Osteoblast (primary cell): ENCODE measurements around the gene CPZ. TPM values are rescaled to one million over a fixed set of nuclear protein-coding genes. Genes with fewer than 3 reads are reported as not detected.
A peak's percentile ranks its signal among the peaks of the same experiment; 100 is the strongest.

Experiments
- DNase-seq: peaks from one replicate; pipeline ENCODE4 v3.0.0; 2011; ENCODE audit warnings: low spot score, mixed read lengths; ENCODE audit not compliant: insufficient read length; ENCODE audit errors: missing footprints
- H2AFZ ChIP-seq: 2 replicates; pipeline ENCODE4 v1.6.0; 2011; ENCODE audit warnings: mild to moderate bottlenecking, low read length
- H3K27ac ChIP-seq: 2 replicates; pipeline ENCODE4 v1.5.1; 2011; ENCODE audit warnings: mild to moderate bottlenecking, low read depth, low read length, moderate library complexity
- H3K27me3 ChIP-seq: 2 replicates; pipeline ENCODE4 v1.6.0; 2012; ENCODE audit warnings: mild to moderate bottlenecking, control low read depth, inconsistent platforms, low read length, moderate library complexity; ENCODE audit not compliant: insufficient read depth
- H3K36me3 ChIP-seq: 2 replicates; pipeline ENCODE4 v1.5.1; 2011; ENCODE audit warnings: mild to moderate bottlenecking, low read length, control low read depth, moderate library complexity; ENCODE audit not compliant: insufficient read depth
- H3K4me1 ChIP-seq: 2 replicates; pipeline ENCODE4 v1.5.1; 2011; ENCODE audit warnings: mild to moderate bottlenecking, low read length, control low read depth, moderate library complexity; ENCODE audit not compliant: insufficient read depth
- H3K4me2 ChIP-seq: 2 replicates; pipeline ENCODE4 v1.6.0; 2011; ENCODE audit warnings: mild to moderate bottlenecking, low read length; ENCODE audit not compliant: insufficient read depth
- H3K4me3 ChIP-seq: fragments of 200-600 bp; sonication (generic); 3 replicates; pipeline ENCODE4 v1.5.1; 2012; ENCODE audit warnings: mild to moderate bottlenecking, low read length, inconsistent platforms; ENCODE audit not compliant: insufficient read depth
- H3K79me2 ChIP-seq: 2 replicates; pipeline ENCODE4 v1.6.0; 2012; ENCODE audit warnings: mild to moderate bottlenecking, low read length, control low read depth, inconsistent platforms; ENCODE audit not compliant: insufficient read depth
- H3K9me3 ChIP-seq: 2 replicates; pipeline ENCODE4 v1.5.1; 2011; ENCODE audit warnings: low read depth, low read length, control low read depth
- H4K20me1 ChIP-seq: 2 replicates; pipeline ENCODE4 v1.6.0; 2012; ENCODE audit warnings: mild to moderate bottlenecking, low read length, control low read depth; ENCODE audit not compliant: insufficient read depth
- total RNA-seq: library from RNA; depleted of rRNA; stranded (reverse); fragments of >200 nt; gene quantifications from 2 replicates; pipeline ENCODE4 v1.2.3, GENCODE V29; 2012
- TF ChIP-seq, protein P1 (sequence below): IDR thresholded peaks from 2 replicates; pipeline ENCODE4 v1.5.1; 2011; ENCODE audit warnings: mild to moderate bottlenecking, low read depth, low read length, moderate library complexity; ENCODE audit errors: extremely low read depth

The CPZ gene
- total RNA-seq, 1 donor, result 44.5 TPM

DNA sequence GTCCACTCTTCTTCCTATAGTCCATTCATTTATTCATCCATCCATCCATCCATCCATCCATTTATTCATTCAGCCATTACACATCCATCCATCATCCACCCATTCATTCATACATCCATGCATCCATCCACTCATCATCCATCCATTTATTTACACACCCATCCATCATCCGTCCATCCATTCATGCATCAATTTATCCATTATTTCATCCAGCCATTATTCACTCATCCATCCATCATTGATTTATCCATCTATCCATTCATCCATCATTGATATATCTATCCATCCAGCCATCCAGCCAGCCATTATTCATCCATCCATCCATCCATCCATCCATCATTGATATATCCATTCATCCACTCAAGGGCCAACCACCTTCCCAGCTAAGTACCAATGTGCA is 12.7 kb downstream of the CPZ start:
- no peak overlapping the region for H3K4me3 ChIP-seq
- H4K20me1 ChIP-seq, result peaks cover 45% of the 10 kb centered on the region
- no peaks in the 10 kb centered on the region for H3K9me3 ChIP-seq
- no peaks in the 10 kb centered on the region for H3K79me2 ChIP-seq
- peaks cover 5% of the 10 kb centered on the region for H3K27me3 ChIP-seq
- DNase-seq, result no peak
- no peaks in the 10 kb centered on the region for H3K4me1 ChIP-seq
- no peak overlapping the region for H3K4me2 ChIP-seq
- TF ChIP-seq, protein P1, sequence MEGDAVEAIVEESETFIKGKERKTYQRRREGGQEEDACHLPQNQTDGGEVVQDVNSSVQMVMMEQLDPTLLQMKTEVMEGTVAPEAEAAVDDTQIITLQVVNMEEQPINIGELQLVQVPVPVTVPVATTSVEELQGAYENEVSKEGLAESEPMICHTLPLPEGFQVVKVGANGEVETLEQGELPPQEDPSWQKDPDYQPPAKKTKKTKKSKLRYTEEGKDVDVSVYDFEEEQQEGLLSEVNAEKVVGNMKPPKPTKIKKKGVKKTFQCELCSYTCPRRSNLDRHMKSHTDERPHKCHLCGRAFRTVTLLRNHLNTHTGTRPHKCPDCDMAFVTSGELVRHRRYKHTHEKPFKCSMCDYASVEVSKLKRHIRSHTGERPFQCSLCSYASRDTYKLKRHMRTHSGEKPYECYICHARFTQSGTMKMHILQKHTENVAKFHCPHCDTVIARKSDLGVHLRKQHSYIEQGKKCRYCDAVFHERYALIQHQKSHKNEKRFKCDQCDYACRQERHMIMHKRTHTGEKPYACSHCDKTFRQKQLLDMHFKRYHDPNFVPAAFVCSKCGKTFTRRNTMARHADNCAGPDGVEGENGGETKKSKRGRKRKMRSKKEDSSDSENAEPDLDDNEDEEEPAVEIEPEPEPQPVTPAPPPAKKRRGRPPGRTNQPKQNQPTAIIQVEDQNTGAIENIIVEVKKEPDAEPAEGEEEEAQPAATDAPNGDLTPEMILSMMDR, result no peak
- peaks cover 10% of the 10 kb centered on the region for H3K36me3 ChIP-seq
- no peak overlapping the region for H3K27ac ChIP-seq
- H2AFZ ChIP-seq, result no peak overlapping the region

DNA sequence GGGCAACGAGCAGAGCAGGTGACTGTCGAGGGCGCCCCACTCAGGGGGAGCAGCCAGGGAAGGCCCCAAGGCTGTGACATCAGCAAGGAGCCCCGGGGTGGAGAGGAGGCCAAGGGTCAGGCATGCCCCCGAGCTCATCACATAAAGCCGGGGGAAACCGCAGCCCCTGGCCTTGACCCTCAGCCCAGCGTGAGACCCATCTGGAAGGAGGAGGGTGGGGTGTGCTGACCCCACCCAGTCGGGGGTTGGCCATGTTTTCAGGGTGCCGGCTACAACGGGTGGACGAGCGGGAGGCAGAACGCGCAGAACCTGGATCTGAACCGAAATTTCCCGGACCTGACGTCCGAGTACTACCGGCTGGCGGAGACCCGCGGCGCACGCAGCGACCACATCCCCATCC is 13.9 kb downstream of the CPZ start:
- no peak overlapping the region for H3K4me2 ChIP-seq
- no peaks in the 10 kb centered on the region for H3K79me2 ChIP-seq
- H3K27ac ChIP-seq, result no peak overlapping the region
- H2AFZ ChIP-seq, result no peak overlapping the region
- no peak for DNase-seq
- H3K4me1 ChIP-seq, result no peaks in the 10 kb centered on the region
- H3K27me3 ChIP-seq, result peaks cover 5% of the 10 kb centered on the region
- no peak overlapping the region for H3K4me3 ChIP-seq
- peaks cover 5% of the 10 kb centered on the region for H3K36me3 ChIP-seq
- peaks cover 47% of the 10 kb centered on the region for H4K20me1 ChIP-seq
- no peaks in the 10 kb centered on the region for H3K9me3 ChIP-seq
- TF ChIP-seq, protein P1, result no peak

DNA sequence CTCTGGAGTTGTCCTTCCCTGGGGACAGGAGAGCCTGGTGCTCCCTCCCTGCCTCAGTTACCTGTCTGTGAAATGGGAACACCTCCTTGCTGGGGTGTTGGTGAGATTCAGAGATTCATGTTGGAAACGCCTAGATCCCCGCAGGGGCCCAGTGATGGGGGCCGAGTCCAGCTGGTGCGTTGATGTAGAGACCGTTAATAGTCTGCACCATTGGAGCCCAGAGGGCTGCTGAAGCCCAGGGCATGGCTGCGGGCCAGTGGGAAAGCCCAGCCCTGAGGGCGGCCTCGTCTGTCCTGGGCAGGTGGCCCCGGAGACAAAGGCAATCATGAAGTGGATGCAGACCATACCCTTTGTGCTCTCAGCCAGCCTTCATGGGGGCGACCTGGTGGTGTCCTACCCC is 14.4 kb downstream of the CPZ start:
- peaks cover 5% of the 10 kb centered on the region for H3K36me3 ChIP-seq
- no peak overlapping the region for H2AFZ ChIP-seq
- no peak for DNase-seq
- TF ChIP-seq, protein P1, result no peak
- H3K4me1 ChIP-seq, result no peaks in the 10 kb centered on the region
- no peak overlapping the region for H3K4me2 ChIP-seq
- no peak overlapping the region for H3K4me3 ChIP-seq
- H3K27ac ChIP-seq, result no peak overlapping the region
- H3K27me3 ChIP-seq, result peaks cover 5% of the 10 kb centered on the region
- no peaks in the 10 kb centered on the region for H3K79me2 ChIP-seq
- peaks cover 47% of the 10 kb centered on the region for H4K20me1 ChIP-seq
- no peaks in the 10 kb centered on the region for H3K9me3 ChIP-seq

DNA sequence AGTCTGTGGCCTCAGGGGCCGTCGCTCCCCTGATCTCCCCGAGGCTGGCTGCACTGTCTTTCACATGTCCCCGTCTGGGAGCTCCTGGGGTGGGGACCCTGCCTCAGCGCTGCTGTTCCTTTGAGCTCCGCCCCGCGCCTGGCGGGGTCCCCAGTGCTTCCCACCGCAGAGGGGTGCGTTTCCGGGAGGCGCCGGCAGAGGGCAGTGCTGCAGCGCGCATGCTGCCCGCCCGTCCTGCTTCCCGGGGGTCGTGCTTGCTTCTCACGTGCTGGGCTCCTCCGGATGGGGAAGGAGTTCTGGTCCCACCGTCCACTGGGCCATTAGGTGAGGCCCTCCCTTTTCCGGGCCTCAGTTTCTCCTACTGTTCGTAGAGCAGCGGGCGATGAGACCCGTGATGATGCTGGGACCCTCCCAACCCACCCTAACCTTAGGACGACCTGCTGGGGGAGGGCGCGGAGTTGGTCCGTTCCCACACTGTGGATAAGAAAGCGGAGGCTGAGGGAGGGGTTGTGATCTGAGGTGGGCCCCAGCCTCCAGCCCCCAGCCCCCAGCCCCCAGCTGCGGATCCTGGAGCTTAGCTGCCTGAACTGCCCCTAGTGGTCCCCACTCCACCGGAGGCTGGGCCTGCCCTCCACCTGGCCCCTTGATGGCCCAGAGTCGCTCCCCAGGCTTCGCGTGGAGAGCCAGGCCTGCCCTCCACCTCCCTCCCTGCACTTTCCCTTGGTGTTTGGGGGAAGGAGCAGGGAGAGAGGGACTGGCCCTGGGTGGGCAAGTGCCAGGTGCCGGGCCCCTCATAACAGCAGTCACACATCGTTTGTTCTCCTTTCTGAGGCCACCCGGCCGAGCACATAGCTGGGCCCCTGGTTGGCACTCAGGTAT is 15.3 kb downstream of the CPZ start:
- no peak overlapping the region for H2AFZ ChIP-seq
- no peak overlapping the region for H3K4me3 ChIP-seq
- H4K20me1 ChIP-seq, result peaks cover 39% of the 10 kb centered on the region
- H3K27ac ChIP-seq, result no peak overlapping the region
- H3K79me2 ChIP-seq, result no peaks in the 10 kb centered on the region
- H3K9me3 ChIP-seq, result no peaks in the 10 kb centered on the region
- H3K36me3 ChIP-seq, result peaks cover 5% of the 10 kb centered on the region
- H3K4me1 ChIP-seq, result no peaks in the 10 kb centered on the region
- H3K4me2 ChIP-seq, result no peak overlapping the region
- DNase-seq, result peak; percentile 97
- no peaks in the 10 kb centered on the region for H3K27me3 ChIP-seq
- TF ChIP-seq, protein P1, result peak; percentile 77
